ENCODE results near the gene KIF2C.

The KIF2C gene

DNA sequence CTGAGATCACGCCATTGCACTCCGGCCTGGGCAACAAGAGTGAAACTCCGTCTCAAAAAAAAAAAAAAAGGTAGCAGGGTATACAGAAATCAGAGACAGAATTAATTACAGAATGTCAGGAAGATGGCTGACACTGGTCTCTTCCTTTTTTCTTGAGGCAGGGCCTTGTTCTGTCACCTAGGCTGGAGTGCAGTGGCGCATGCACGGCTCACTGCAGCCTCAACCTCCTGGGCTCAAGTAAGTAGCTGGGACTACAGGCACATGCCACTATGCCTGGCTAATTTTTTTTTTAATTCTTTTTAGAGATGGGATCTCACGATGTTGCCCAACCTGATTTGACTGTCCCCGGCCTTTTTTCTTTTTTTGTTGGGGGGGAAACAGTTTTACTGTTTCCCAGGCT lies 25.1 kb upstream of the KIF2C start:
- peak overlapping the region; percentile 96 for H3K27ac ChIP-seq (ENCODE audit: low read depth, low read length, poor library complexity, severe bottlenecking)
- no peaks in the 10 kb centered on the region for H3K9me2 ChIP-seq (ENCODE audit: low read depth, low read length)
- peak overlapping the region; percentile 80; the same call in 1 of the 2 replicates for H2AFZ ChIP-seq (ENCODE audit: low read length)
- TF ChIP-seq CTCF (IDR thresholded peaks at IDR 0.05; ENCODE audit: low read length) (no peak), EZH2 (IDR thresholded peaks at IDR 0.05; ENCODE audit: borderline replicate concordance, low read length) (no peak)
- no peaks in the 10 kb centered on the region for H3K27me3 ChIP-seq (ENCODE audit: insufficient read depth, low read length)
- peak overlapping the region; percentile 42; the same call in 1 of the 2 replicates for H3K9ac ChIP-seq (ENCODE audit: low read length)
- H3K79me2 ChIP-seq (ENCODE audit: insufficient read depth, low read length), result no peaks in the 10 kb centered on the region
- H3K4me1 ChIP-seq (ENCODE audit: insufficient read depth, low read length, severe bottlenecking), result peaks cover 53% of the 10 kb centered on the region
- no peaks in the 10 kb centered on the region for H4K20me1 ChIP-seq (ENCODE audit: insufficient read depth, low read length)
- no peaks in the 10 kb centered on the region for H3K9me3 ChIP-seq (ENCODE audit: low read length)
- peaks cover 7% of the 10 kb centered on the region for H3F3A ChIP-seq (ENCODE audit: insufficient read depth, low read length)
- H3K36me3 ChIP-seq (ENCODE audit: insufficient read depth, low read length), result no peaks in the 10 kb centered on the region
- H3K4me3 ChIP-seq (ENCODE audit: low read depth, low read length, poor library complexity, severe bottlenecking), result no peak overlapping the region
- H3K4me2 ChIP-seq (ENCODE audit: low read length), result peak overlapping the region; percentile 33

GRCh38 chr1:44714944-44715571 lies 24.6 kb upstream of the KIF2C start:
- H3K9me3 ChIP-seq (ENCODE audit: low read length), result no peaks in the 10 kb centered on the region
- H3K36me3 ChIP-seq (ENCODE audit: insufficient read depth, low read length), result no peaks in the 10 kb centered on the region
- peaks cover 54% of the 10 kb centered on the region for H3K4me1 ChIP-seq (ENCODE audit: insufficient read depth, low read length, severe bottlenecking)
- H3F3A ChIP-seq (ENCODE audit: insufficient read depth, low read length), result peaks cover 7% of the 10 kb centered on the region
- peak overlapping the region; percentile 33 for H3K4me2 ChIP-seq (ENCODE audit: low read length)
- H3K27me3 ChIP-seq (ENCODE audit: insufficient read depth, low read length), result no peaks in the 10 kb centered on the region
- H3K9me2 ChIP-seq (ENCODE audit: low read depth, low read length), result no peaks in the 10 kb centered on the region
- H3K27ac ChIP-seq (ENCODE audit: low read depth, low read length, poor library complexity, severe bottlenecking), result peak overlapping the region; percentile 96
- peak overlapping the region; percentile 42; the same call in 1 of the 2 replicates for H3K9ac ChIP-seq (ENCODE audit: low read length)
- no peaks in the 10 kb centered on the region for H3K79me2 ChIP-seq (ENCODE audit: insufficient read depth, low read length)
- H4K20me1 ChIP-seq (ENCODE audit: insufficient read depth, low read length), result no peaks in the 10 kb centered on the region
- peak; percentile 95 for TF ChIP-seq CTCF (IDR thresholded peaks at IDR 0.05; ENCODE audit: low read length)
- no peak for TF ChIP-seq EZH2 (IDR thresholded peaks at IDR 0.05; ENCODE audit: borderline replicate concordance, low read length)
- H2AFZ ChIP-seq (ENCODE audit: low read length), result peak overlapping the region; percentile 80; the same call in 1 of the 2 replicates
- no peak overlapping the region for H3K4me3 ChIP-seq (ENCODE audit: low read depth, low read length, poor library complexity, severe bottlenecking)

GRCh38 chr1:44717156-44717555 lies 22.5 kb upstream of the KIF2C start:
- no peaks in the 10 kb centered on the region for H3K9me3 ChIP-seq (ENCODE audit: low read length)
- no peaks in the 10 kb centered on the region for H4K20me1 ChIP-seq (ENCODE audit: insufficient read depth, low read length)
- H3K79me2 ChIP-seq (ENCODE audit: insufficient read depth, low read length), result no peaks in the 10 kb centered on the region
- no peaks in the 10 kb centered on the region for H3K27me3 ChIP-seq (ENCODE audit: insufficient read depth, low read length)
- no peak overlapping the region for H3K27ac ChIP-seq (ENCODE audit: low read depth, low read length, poor library complexity, severe bottlenecking)
- no peaks in the 10 kb centered on the region for H3K9me2 ChIP-seq (ENCODE audit: low read depth, low read length)
- H3K4me3 ChIP-seq (ENCODE audit: low read depth, low read length, poor library complexity, severe bottlenecking), result no peak overlapping the region
- no peaks in the 10 kb centered on the region for H3K36me3 ChIP-seq (ENCODE audit: insufficient read depth, low read length)
- TF ChIP-seq EZH2 (IDR thresholded peaks at IDR 0.05; ENCODE audit: borderline replicate concordance, low read length) (no peak), CTCF (IDR thresholded peaks at IDR 0.05; ENCODE audit: low read length) (no peak)
- peaks cover 69% of the 10 kb centered on the region for H3K4me1 ChIP-seq (ENCODE audit: insufficient read depth, low read length, severe bottlenecking)
- no peak overlapping the region for H3K9ac ChIP-seq (ENCODE audit: low read length)
- peaks cover 11% of the 10 kb centered on the region for H3F3A ChIP-seq (ENCODE audit: insufficient read depth, low read length)
- no peak overlapping the region; the same call in 1 of the 2 replicates for H3K4me2 ChIP-seq (ENCODE audit: low read length)
- no peak overlapping the region for H2AFZ ChIP-seq (ENCODE audit: low read length)
